ENCODE measurements around the gene TBC1D22A. TPM values are rescaled to one million over a fixed set of nuclear protein-coding genes. Genes with fewer than 3 reads are reported as not detected.

Gene TBC1D22A
- polyA plus RNA-seq, 1 donor (not counting 4 experiments of a cell fraction or from before 2014, with no cell fraction given), result 20.9 TPM

DNA sequence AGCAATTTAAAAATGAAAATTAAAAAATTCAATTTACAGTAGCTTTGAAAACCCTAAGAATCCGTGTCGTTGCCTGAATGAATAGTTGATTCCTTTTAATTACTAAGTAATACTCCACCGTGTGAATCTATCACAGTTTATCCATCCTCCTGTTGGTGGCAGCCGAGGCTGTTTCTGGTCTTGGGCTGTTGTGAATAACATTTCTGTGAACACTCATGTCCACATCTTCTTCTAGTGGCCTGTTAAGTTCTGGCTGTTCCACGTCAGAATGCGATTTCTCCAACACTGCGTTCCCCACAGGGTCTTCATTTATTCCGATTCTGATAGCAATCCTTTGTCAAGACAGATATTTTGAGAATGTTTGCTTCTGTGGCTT lies 223.0 kb downstream of the TBC1D22A start:
- Histone ChIP-seq H3K9me1 (ENCODE audit: control insufficient read depth, extremely low read depth, insufficient read depth, low read length) (no peaks in the 10 kb centered on the region), H3K27me3 (ENCODE audit: control insufficient read depth, extremely low read depth, insufficient read depth, low read length) (no peaks in the 10 kb centered on the region), H3K27ac (ENCODE audit: control insufficient read depth, insufficient read depth, low read length) (no peak overlapping the region), H3K4me1 (ENCODE audit: control insufficient read depth, extremely low read depth, insufficient read depth, low read length) (peaks cover 18% of the 10 kb centered on the region), H3K4me2 (ENCODE audit: control insufficient read depth, extremely low read depth, insufficient read depth, low read depth, low read length) (peak overlapping the region; percentile 72), H3K9me3 (ENCODE audit: control insufficient read depth, low read depth, low read length) (no peaks in the 10 kb centered on the region), H3K79me2 (ENCODE audit: control insufficient read depth, insufficient read depth, low read length) (no peaks in the 10 kb centered on the region), H3K4me3 (ENCODE audit: control insufficient read depth in 2 of 3, extremely low read depth in 1 of 3, insufficient read depth in 2 of 3, low read depth in 1 of 3, low read length in 3 of 3) (no peak overlapping the region), H3K9ac (ENCODE audit: control insufficient read depth, extremely low read depth, insufficient read depth, low read length) (no peak overlapping the region), H3K36me3 (ENCODE audit: control insufficient read depth in 2 of 2, extremely low read depth in 1 of 2, insufficient read depth in 2 of 2, low read length in 2 of 2) (peaks cover 0 to 3% of the 10 kb centered on the region in 2 experiments), H4K20me1 (ENCODE audit: control insufficient read depth, extremely low read depth, insufficient read depth, low read length) (no peaks in the 10 kb centered on the region), H2AFZ (ENCODE audit: control insufficient read depth, low read length) (no peak overlapping the region)
- peak; percentile 75 for FAIRE-seq
- no peak for TF ChIP-seq EZH2 (IDR thresholded peaks at IDR 0.05; ENCODE audit: low read length)
- TF ChIP-seq, protein P1, sequence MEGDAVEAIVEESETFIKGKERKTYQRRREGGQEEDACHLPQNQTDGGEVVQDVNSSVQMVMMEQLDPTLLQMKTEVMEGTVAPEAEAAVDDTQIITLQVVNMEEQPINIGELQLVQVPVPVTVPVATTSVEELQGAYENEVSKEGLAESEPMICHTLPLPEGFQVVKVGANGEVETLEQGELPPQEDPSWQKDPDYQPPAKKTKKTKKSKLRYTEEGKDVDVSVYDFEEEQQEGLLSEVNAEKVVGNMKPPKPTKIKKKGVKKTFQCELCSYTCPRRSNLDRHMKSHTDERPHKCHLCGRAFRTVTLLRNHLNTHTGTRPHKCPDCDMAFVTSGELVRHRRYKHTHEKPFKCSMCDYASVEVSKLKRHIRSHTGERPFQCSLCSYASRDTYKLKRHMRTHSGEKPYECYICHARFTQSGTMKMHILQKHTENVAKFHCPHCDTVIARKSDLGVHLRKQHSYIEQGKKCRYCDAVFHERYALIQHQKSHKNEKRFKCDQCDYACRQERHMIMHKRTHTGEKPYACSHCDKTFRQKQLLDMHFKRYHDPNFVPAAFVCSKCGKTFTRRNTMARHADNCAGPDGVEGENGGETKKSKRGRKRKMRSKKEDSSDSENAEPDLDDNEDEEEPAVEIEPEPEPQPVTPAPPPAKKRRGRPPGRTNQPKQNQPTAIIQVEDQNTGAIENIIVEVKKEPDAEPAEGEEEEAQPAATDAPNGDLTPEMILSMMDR (optimal IDR thresholded peaks at IDR 0.05 in 1 of 3, IDR thresholded peaks at IDR 0.05 in 1 of 3, conservative IDR thresholded peaks at IDR 0.05 in 1 of 3; ENCODE audit: extremely low read depth in 1 of 3, insufficient read depth in 2 of 3, low read length in 3 of 3), result no peak
- no peak for DNase-seq (ENCODE audit: low read depth, low spot score)
- dilution Hi-C loops (cut with MboI; ENCODE audit: extremely low pct_ligation_motif_present, low sequenced_read_pairs), result no loop called here

DNA sequence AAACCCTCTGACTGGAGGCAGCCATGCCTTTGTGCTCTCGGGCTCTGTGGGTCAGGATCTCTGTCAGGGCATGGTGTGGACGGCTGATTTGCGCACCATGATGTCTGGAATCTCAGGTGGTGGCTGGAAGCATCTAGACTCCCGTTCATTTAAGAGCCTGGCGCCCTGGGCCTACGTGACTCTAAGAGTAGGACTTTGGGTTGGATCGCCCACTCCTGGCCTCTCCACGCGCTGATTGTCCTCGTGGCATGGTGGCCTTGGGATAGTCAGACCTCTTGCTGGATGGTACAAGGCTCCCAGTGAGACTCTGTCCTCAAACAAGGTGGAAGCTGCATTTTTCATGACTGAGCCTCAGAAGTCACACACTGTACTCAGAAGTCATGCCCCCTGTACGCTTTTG lies 224.3 kb downstream of the TBC1D22A start:
- Histone ChIP-seq H3K9me1 (ENCODE audit: control insufficient read depth, extremely low read depth, insufficient read depth, low read length) (no peaks in the 10 kb centered on the region), H3K4me1 (ENCODE audit: control insufficient read depth, extremely low read depth, insufficient read depth, low read length) (peaks cover 18% of the 10 kb centered on the region), H4K20me1 (ENCODE audit: control insufficient read depth, extremely low read depth, insufficient read depth, low read length) (no peaks in the 10 kb centered on the region), H3K9ac (ENCODE audit: control insufficient read depth, extremely low read depth, insufficient read depth, low read length) (no peak overlapping the region), H3K9me3 (ENCODE audit: control insufficient read depth, low read depth, low read length) (no peaks in the 10 kb centered on the region), H3K36me3 (ENCODE audit: control insufficient read depth in 2 of 2, extremely low read depth in 1 of 2, insufficient read depth in 2 of 2, low read length in 2 of 2) (peaks cover 0 to 7% of the 10 kb centered on the region in 2 experiments), H2AFZ (ENCODE audit: control insufficient read depth, low read length) (no peak overlapping the region), H3K4me2 (ENCODE audit: control insufficient read depth, extremely low read depth, insufficient read depth, low read depth, low read length) (no peak overlapping the region), H3K27me3 (ENCODE audit: control insufficient read depth, extremely low read depth, insufficient read depth, low read length) (no peaks in the 10 kb centered on the region), H3K4me3 (ENCODE audit: control insufficient read depth in 2 of 3, extremely low read depth in 1 of 3, insufficient read depth in 2 of 3, low read depth in 1 of 3, low read length in 3 of 3) (no peak overlapping the region), H3K79me2 (ENCODE audit: control insufficient read depth, insufficient read depth, low read length) (no peaks in the 10 kb centered on the region), H3K27ac (ENCODE audit: control insufficient read depth, insufficient read depth, low read length) (no peak overlapping the region)
- FAIRE-seq (peak; percentile 13), DNase-seq (ENCODE audit: low read depth, low spot score) (no peak)
- dilution Hi-C loops (cut with MboI; ENCODE audit: extremely low pct_ligation_motif_present, low sequenced_read_pairs), result no loop called here
- no peak for TF ChIP-seq EZH2 (IDR thresholded peaks at IDR 0.05; ENCODE audit: low read length)
- TF ChIP-seq, protein P1 (optimal IDR thresholded peaks at IDR 0.05 in 1 of 3, IDR thresholded peaks at IDR 0.05 in 1 of 3, conservative IDR thresholded peaks at IDR 0.05 in 1 of 3; ENCODE audit: extremely low read depth in 1 of 3, insufficient read depth in 2 of 3, low read length in 3 of 3), result no peak

All from keratinocyte (primary cell).